ENCODE results near the gene C9orf50.

GRCh38 chr9:129576546-129577543 is 44.1 kb downstream of the C9orf50 start:
- no peak for TF ChIP-seq CTCF (tag by site-specific recombination; IDR thresholded peaks at IDR 0.05)
- TF ChIP-seq YY1 (tag by site-specific recombination; IDR thresholded peaks at IDR 0.05) = no peak
- TF ChIP-seq OVOL3 (tag by site-specific recombination; IDR thresholded peaks at IDR 0.05) = no peak
- TF ChIP-seq PRDM10 (tag by site-specific recombination; IDR thresholded peaks at IDR 0.05) = no peak
- TF ChIP-seq GLI4 (tag by site-specific recombination; IDR thresholded peaks at IDR 0.05) = no peak
- TF ChIP-seq ZNF704 (tag by site-specific recombination; IDR thresholded peaks at IDR 0.05) = no peak
- TF ChIP-seq REST (tag by site-specific recombination; IDR thresholded peaks at IDR 0.05) = no peak
- no peak for TF ChIP-seq ZBTB21 (tag by site-specific recombination; IDR thresholded peaks at IDR 0.05)
- no peak for TF ChIP-seq KLF1 (tag by site-specific recombination; IDR thresholded peaks at IDR 0.05)
- no peak for TF ChIP-seq ZNF791 (tag by site-specific recombination; IDR thresholded peaks at IDR 0.05)
- TF ChIP-seq ZBTB1 (tag by site-specific recombination; IDR thresholded peaks at IDR 0.05) = no peak
- TF ChIP-seq EGR2 (tag by site-specific recombination; IDR thresholded peaks at IDR 0.05; ENCODE audit: low read depth) = no peak
- no peak for TF ChIP-seq ZNF121 (tag by site-specific recombination; IDR thresholded peaks at IDR 0.05)
